Progenitor cell of endocrine pancreas (in vitro differentiated cells): Measurements from ENCODE around the gene NEK7. TPM values are rescaled to one million over a fixed set of nuclear protein-coding genes. Genes with fewer than 3 reads are reported as not detected.

ENCODE experiments used
- DNase-seq: peaks from one replicate; pipeline ENCODE4 v3.0.0; 2021; ENCODE audit warnings: low spot score; ENCODE audit not compliant: unreplicated experiment
- H3K27ac Mint-ChIP-seq: 2 replicates; pipeline ENCODE4 v1.8.0; 2021; ENCODE audit warnings: mild to moderate bottlenecking, moderate library complexity, mixed read lengths
- H3K27me3 Mint-ChIP-seq: 2 replicates; pipeline ENCODE4 v1.8.0; 2021; ENCODE audit warnings: mixed read lengths
- H3K36me3 Mint-ChIP-seq: 2 replicates; pipeline ENCODE4 v1.8.0; 2022; ENCODE audit warnings: mixed read lengths; ENCODE audit not compliant: insufficient read depth
- H3K4me1 Mint-ChIP-seq: 2 replicates; pipeline ENCODE4 v1.8.0; 2021; ENCODE audit warnings: low read depth, mixed read lengths
- H3K4me3 Mint-ChIP-seq: 2 replicates; pipeline ENCODE4 v1.8.0; 2021; ENCODE audit warnings: low read depth, mild to moderate bottlenecking, moderate library complexity, mixed read lengths
- H3K9me3 Mint-ChIP-seq: 2 replicates; pipeline ENCODE4 v1.8.0; 2021; ENCODE audit warnings: low read depth, mixed read lengths
- total RNA-seq: library from RNA; stranded (reverse); gene quantifications from 2 replicates; pipeline ENCODE4 v1.2.1, GENCODE V29; 2021
- TF ChIP-seq, protein P1 (sequence below): fragments of 200-600 bp; sonication (generic); IDR thresholded peaks from one replicate; pipeline ENCODE4 v1.5.0; 2021; ENCODE audit warnings: antibody characterized with exemption, mild to moderate bottlenecking; ENCODE audit not compliant: unreplicated experiment

NEK7 gene
- total RNA-seq, 1 donor from 2014 or later = 25.9 TPM

DNA sequence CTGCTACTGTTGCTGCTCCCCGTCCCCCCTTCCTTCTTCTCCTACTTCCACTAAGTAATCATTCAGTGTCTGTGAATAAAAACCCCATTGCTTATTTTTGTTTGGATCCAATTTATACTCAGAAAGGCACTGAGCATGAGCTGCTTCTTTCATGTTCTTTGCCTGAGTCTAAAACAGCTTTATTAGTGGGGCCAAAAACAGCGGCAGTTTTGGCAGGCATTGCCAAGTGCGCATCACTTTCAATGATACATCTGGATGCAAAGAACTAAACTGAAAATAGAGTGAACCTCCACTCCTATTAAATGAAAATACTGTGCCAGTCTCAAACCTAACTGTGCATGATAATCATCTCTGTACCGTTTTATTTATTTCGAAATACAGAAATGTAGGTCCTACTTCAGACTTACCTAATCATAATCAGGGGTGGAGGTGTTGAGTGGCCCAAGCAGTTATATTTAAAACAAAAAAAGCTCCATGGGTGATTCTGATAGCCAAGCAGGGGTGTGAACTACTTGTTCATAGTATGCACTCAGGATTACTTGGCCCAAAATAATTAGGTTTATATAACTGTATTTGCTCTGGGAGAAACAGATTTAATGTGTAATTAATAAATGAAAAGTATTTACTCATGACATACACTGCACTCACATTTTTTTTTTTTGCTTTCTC, 48.4 kb downstream of the NEK7 start:
- H3K27me3 Mint-ChIP-seq = no peaks in the 10 kb centered on the region
- no peak overlapping the region for H3K4me3 Mint-ChIP-seq
- peaks cover 2% of the 10 kb centered on the region for H3K36me3 Mint-ChIP-seq
- peak overlapping the region; percentile 65 for H3K27ac Mint-ChIP-seq
- TF ChIP-seq, protein P1, sequence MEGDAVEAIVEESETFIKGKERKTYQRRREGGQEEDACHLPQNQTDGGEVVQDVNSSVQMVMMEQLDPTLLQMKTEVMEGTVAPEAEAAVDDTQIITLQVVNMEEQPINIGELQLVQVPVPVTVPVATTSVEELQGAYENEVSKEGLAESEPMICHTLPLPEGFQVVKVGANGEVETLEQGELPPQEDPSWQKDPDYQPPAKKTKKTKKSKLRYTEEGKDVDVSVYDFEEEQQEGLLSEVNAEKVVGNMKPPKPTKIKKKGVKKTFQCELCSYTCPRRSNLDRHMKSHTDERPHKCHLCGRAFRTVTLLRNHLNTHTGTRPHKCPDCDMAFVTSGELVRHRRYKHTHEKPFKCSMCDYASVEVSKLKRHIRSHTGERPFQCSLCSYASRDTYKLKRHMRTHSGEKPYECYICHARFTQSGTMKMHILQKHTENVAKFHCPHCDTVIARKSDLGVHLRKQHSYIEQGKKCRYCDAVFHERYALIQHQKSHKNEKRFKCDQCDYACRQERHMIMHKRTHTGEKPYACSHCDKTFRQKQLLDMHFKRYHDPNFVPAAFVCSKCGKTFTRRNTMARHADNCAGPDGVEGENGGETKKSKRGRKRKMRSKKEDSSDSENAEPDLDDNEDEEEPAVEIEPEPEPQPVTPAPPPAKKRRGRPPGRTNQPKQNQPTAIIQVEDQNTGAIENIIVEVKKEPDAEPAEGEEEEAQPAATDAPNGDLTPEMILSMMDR = no peak
- H3K4me1 Mint-ChIP-seq = no peaks in the 10 kb centered on the region
- DNase-seq = no peak
- H3K9me3 Mint-ChIP-seq = no peaks in the 10 kb centered on the region

DNA sequence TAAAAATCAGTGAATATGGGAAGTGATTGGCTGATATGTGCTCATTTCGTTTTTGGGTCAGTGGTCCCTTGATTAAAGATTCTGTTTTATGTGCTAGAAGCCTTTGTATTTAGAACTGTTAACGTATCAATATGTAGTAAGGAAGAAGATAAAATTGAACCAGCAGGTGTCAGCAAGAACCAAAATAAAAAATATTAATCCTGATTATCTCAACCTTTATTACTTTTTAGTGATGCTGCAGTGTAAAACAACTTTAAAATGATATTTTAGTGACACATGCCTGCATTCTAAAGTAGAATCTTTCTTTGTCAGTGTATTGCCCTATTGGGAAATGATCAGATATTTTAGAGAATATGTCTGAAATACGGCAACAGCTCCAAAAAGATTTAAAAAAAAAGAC, 49.5 kb downstream of the NEK7 start:
- TF ChIP-seq, protein P1 = no peak
- Mint-ChIP-seq H3K27me3 (no peaks in the 10 kb centered on the region), H3K36me3 (peaks cover 2% of the 10 kb centered on the region)

DNA sequence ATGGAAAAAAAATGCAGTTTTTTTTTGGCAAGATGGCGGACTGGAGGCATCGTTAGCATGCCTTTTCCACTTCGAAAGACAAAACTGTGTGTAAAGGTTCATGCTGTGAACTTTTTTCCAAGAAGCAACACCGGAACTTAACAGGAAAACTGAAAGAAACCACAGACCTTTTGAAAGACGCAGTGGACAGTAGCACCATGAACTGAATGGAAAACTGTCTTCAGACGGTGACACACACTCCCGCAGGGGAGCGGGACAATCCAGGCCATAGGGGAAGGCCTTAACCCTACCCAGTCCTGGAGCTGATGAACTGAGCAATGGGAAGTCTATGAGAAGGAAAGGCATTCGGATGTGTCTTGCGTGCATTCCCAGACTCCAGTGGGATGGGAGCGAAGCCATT, 54.9 kb downstream of the NEK7 start:
- H3K27me3 Mint-ChIP-seq = no peaks in the 10 kb centered on the region
- H3K27ac Mint-ChIP-seq = no peak overlapping the region
- peaks cover 26% of the 10 kb centered on the region for H3K36me3 Mint-ChIP-seq
- DNase-seq = no peak
- H3K4me3 Mint-ChIP-seq = no peak overlapping the region
- TF ChIP-seq, protein P1 = no peak
- no peaks in the 10 kb centered on the region for H3K4me1 Mint-ChIP-seq
- peaks cover 22% of the 10 kb centered on the region for H3K9me3 Mint-ChIP-seq

More for the DNA sequence above, 49.5 kb downstream of the NEK7 start:
- Mint-ChIP-seq H3K9me3 (no peaks in the 10 kb centered on the region), H3K4me3 (no peak overlapping the region), H3K4me1 (no peaks in the 10 kb centered on the region), H3K27ac (no peak overlapping the region)
- DNase-seq = no peak

DNA sequence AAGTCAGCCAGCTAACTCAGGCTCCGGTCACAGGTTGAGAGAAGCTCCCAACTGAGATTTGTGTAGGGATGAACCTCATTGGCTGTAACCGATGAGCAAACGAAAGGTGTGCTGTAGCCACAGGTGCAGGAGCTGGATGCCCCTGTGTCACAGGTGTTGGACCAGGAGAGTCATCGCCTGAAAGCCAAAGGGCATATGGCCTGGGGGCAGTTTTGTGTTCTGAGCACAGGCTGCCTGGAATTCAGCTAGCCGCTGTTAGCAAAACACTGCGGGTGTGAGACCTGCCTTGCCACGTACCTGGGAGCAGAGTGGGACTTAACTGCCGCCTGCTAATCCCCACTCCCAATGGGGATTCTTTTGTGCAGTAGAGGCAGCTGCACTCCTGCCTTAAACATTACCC, 55.3 kb downstream of the NEK7 start:
- no peaks in the 10 kb centered on the region for H3K27me3 Mint-ChIP-seq
- no peak overlapping the region for H3K4me3 Mint-ChIP-seq
- TF ChIP-seq, protein P1 = no peak
- peak overlapping the region; percentile 56 for H3K27ac Mint-ChIP-seq
- H3K4me1 Mint-ChIP-seq = no peaks in the 10 kb centered on the region
- DNase-seq = no peak
- H3K9me3 Mint-ChIP-seq = peaks cover 25% of the 10 kb centered on the region
- H3K36me3 Mint-ChIP-seq = peaks cover 27% of the 10 kb centered on the region

DNA sequence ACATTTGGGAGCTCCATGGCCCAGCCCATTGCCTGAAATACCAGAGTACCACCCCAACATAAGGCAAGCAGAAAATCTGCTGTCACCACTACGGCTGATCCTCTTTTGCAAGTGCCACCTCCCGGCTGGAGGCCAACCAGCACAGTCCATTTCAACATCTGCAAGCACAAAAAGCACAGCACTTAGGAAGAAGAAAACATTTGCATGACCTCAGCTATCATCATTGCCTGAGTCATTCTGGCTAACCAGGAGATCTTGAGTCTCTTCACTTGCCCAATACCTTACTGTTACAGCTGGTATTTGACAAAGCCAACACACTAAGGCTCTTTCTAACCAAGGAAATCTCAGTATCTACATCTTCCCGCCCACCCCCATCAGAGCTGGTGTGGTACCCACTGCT, 55.9 kb downstream of the NEK7 start:
- H3K36me3 Mint-ChIP-seq = peaks cover 27% of the 10 kb centered on the region
- no peak overlapping the region for H3K4me3 Mint-ChIP-seq
- H3K27ac Mint-ChIP-seq = peak overlapping the region; percentile 56
- H3K27me3 Mint-ChIP-seq = no peaks in the 10 kb centered on the region
- peaks cover 31% of the 10 kb centered on the region for H3K9me3 Mint-ChIP-seq
- DNase-seq = no peak
- H3K4me1 Mint-ChIP-seq = no peaks in the 10 kb centered on the region
- TF ChIP-seq, protein P1 = no peak
